SKM-1 treated with dmso at 0.1 percent for 144 hours (cell line): ENCODE data around the gene LRGUK.
"Not testable (repeated sequence)": the region's sequence is repeated elsewhere in the genome, so short reads cannot be mapped to it uniquely, and the experiment has no call there.

ENCODE experiments used
- DNase-seq: peaks from one replicate; lab custom pipeline; 2025; ENCODE audit not compliant: unreplicated experiment; lab: John Stamatoyannopoulos, UW

LRGUK gene

DNA sequence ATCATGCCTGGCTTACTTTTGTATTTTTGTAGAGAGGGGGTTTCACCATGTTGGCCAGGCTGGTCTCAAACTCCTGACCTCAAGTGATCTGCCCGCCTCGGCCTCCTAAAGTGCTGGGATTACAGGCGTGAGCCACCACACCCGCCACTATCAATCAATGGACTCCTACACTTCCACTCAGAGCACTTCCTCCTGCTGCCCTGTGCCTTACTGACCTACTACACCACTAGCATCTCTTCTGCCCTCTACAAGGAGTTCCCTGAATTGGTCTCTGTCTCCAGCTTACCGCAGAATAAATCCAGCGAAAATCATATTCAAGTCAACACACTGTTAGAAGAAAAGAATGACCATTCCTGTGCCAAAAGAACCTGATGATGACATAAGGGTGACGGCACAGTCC, 168.8 kb downstream of the LRGUK start:
- DNase-seq = not testable (repeated sequence)

DNA sequence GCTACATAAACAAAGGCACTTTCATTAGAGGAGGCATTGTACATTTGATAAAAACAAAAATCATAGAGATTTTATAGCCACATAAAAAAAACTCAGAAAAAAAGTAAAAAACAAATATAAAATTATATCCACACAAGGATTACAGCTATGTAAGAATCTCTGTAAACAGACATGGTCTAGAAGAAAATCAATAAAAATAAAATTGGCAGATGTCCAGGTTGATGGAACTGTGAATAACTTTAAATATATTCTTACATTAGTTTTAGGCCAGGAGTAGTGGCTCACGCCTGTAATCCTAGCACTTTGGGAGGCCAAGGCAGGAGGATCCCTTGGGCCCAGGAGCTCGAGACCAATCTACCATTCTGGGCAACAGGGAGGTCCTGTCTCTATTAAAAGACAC, 170.3 kb downstream of the LRGUK start:
- DNase-seq = no peak

DNA sequence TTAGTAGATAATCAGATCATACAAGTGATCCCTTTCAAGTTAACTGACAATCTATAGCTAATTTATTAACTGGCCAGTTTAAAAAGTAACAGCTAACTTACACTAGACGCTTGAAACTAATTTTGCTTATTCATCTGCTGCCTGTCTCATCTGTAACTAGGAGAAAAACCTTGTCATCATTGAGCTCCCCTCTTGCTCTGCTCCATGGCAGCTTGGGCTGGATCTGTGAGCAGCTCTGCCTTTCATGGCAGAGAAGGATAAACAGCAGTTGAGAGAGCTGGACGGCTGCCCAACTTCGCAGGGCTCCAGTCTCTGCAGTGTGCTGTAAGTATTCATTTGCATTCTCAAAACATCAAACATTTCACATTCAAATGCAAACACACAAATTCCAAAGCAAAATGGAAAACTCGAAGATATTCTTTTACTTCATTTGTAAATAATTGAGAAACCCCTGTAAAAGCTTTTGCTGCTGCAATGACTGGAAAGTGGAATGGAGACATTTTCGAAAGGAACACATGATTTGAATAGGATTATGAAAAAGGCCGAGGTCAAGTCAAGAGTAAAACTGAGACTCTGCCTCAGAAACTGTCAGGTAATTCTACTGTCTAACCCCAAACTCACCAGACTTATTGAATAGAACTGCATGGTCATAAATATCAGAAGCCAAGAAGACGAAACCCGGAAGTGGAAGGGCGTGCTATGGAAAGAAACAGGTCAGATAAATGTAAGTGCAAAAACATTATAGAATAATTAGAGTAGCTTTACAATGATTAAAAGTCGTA, 172.0 kb downstream of the LRGUK start:
- no peak for DNase-seq

DNA sequence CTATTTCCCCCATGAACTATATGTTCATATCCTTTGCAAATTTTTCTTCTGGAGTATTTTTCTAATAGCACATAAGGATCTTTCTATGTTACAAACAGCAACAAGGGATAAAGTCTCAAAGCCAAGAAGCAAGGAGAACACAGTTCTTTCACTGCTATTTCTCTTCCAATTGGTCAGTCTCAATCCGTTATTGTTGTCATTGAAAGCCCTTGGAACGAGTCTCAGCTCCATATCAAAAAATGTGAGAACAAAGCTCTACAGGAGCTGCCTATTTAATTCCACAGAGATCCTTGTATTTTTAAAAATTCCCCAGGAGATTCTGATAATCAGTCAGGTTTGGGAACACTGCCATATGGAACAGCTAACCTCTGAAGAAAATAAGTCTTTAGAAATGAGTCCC, 173.8 kb downstream of the LRGUK start:
- DNase-seq = no peak

DNA sequence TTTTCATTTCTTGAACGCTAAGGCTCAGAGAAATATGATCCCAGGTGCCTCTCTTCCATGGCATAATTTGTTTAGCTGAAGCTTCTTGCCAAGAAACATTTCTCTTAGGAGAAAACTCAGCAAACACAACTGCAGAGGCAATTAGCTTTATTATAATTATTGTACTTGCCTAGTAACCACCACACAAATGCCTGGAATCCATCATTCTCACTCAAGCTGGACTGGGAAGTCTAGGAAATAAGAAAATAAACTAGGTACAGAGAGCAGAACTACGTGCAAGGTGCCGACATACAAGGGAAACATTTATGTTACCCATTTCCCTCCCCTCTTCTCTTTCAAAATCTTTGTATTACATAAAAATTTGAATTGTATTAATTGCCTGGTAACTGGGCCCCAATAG, 174.5 kb downstream of the LRGUK start:
- no peak for DNase-seq

DNA sequence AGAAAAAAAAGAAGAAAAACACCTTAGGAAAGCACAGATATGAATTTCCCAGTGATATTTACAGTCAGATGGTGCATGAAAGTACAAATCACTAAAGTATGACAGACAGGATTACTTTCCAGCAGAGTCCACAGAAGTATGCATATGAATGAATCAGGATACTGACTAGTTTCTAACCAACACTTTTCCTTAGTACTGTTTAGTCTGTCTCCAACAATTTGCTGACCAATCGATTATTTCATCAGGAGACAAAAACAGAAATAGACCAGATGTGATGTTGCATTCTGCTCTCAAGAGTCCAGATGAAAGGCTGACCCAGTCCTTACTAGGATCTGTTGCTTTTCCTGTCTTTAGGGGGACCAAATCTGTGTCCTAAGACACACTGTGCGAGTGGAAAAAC, 175.0 kb downstream of the LRGUK start:
- DNase-seq = no peak

DNA sequence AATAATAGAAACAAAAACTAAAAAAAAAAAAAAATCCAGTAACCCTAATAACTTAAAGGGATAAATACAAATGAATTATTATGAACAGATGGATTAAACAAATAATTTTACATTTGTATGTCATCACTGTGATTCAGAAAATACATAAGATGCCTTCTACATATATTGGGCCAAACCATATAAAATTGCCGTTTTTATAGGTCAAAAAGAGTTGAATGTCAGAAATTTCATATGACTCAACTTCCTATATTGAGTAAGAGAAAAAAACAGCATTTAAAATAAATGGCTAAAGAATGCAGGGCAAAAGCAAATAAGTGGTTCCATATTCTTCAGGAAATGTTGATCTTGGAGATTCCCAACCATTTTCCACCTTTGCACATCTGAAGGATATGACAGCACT, 180.2 kb downstream of the LRGUK start:
- no peak for DNase-seq

DNA sequence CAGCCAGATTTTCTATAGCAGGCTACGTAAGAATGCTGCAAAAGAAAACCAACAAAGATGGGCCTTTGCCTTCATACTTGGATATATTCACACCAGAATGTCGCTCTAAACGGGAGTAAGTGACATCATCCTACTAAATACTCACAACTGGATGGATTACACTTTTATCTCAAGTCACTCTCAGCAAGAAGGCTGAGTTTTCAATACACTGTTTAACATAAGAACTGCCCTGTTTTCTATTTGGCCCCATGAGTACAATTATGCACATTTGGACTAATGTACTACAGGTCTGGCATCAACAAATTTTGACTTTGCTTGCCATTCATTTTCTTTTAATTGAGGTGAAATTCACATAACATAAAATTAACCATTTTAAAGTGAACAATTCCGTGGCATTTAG, 181.4 kb downstream of the LRGUK start:
- DNase-seq = no peak

DNA sequence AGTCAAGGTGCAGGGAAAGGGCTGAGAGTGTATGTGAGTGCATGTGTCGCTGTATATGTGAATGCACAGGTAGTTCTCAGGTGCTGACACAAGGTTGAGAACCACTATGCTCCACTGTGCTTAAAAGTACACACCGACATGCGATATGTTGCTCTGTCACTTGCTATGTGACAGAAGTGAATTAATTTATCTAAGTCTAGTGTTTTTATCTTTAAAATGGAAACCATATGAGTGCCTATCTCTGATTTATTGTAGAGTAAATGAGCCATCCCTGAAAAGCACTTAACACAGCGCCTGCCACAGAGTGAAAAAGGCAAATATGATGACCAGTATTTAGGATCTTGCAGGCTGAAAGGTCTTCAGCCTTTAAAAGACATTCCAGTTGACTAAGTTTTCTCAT, 184.7 kb downstream of the LRGUK start:
- no peak for DNase-seq

DNA sequence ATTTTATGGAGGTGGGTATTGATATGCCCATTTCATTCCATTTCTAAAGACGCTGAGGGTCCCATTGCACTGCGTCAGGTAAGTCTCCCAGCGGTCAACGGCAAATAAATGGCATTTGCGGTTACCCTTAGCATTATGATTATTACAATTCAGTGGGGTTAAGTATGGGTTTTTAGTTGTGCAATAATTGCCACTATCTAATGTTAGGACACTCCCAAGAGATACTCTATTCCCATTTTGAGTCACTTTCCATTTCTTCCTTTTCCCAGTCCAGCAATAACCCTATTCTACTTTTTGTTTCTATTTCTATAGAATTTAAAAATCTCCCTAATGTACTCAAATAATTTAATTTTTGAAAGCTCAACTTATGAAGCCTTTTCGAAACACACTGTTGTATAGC, 185.6 kb downstream of the LRGUK start:
- DNase-seq = no peak

DNA sequence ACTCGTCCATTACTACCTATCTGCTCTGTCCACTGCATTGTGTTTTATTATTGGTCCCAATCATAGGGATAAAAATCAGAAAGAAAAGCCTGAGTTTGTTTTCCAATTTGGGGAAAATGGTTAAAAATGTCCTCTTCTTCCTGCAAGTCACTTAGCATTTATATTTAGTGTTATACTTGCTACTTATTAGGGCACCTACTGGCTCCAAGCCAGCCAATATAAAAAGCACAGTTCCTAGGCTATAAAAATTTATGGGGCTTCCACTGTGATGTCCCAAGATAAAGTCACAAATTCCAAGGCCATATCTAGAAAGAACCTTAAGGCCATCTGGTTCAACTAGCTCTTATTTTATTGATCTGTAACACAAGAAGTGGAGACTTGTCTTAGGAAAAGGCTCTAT, 186.4 kb downstream of the LRGUK start:
- no peak for DNase-seq
